Spleen (tissue), 11 donors: ENCODE data around the gene TCEAL7. TPM values are rescaled to one million over a fixed set of nuclear protein-coding genes. Genes with fewer than 3 reads are reported as not detected.
A peak's percentile ranks its signal among the peaks of the same experiment; 100 is the strongest.
"Not testable (repeated sequence)": the region's sequence is repeated elsewhere in the genome, so short reads cannot be mapped to it uniquely, and the experiment has no call there.

Experiments used
- DNase-seq: peaks from one replicate; pipeline ENCODE4 v3.0.0-alpha.2; 2020
- H3K27ac ChIP-seq, 8 donors: fragments of 200-600 bp; sonication (generic) in 7 of 8; 1 replicate in 4 of 8; 2 replicates in 4 of 8; pipeline versions ENCODE4 v1.5.0 to v1.8.0; 2016 to 2021; ENCODE audit warnings: inconsistent platforms in 4 of 8, mild to moderate bottlenecking in 4 of 8, moderate library complexity in 1 of 8
- H3K27me3 ChIP-seq, 7 donors: fragments of 200-600 bp; sonication (generic) in 6 of 7; replicated peaks in 1 of 7; 1 replicate in 4 of 7; 2 replicates in 3 of 7; pipeline versions ENCODE4 v1.5.0 to v1.8.0; 2016 to 2021; ENCODE audit warnings: inconsistent platforms in 3 of 7, mild to moderate bottlenecking in 1 of 7
- H3K36me3 ChIP-seq, 6 donors: fragments of 200-600 bp; sonication (generic) in 5 of 6; 1 replicate in 4 of 6; 2 replicates in 2 of 6; pipeline versions ENCODE4 v1.5.0 to v1.8.0; 2016 to 2021; ENCODE audit warnings: inconsistent platforms in 2 of 6
- H3K4me1 ChIP-seq, 6 donors: fragments of 200-600 bp; sonication (generic) in 5 of 6; 1 replicate in 3 of 6; 2 replicates in 3 of 6; pipeline versions ENCODE4 v1.5.0 to v1.8.0; 2016 to 2021; ENCODE audit warnings: inconsistent platforms in 3 of 6
- H3K4me3 ChIP-seq, 8 donors: fragments of 200-600 bp; sonication (generic) in 7 of 8; 1 replicate in 4 of 8; 2 replicates in 4 of 8; pipeline versions ENCODE4 v1.5.0 to v1.8.0; 2016 to 2021; ENCODE audit warnings: inconsistent platforms in 4 of 8, mild to moderate bottlenecking in 4 of 8, moderate library complexity in 2 of 8
- H3K9me3 ChIP-seq, 8 donors: fragments of 200-600 bp; sonication (generic) in 7 of 8; 1 replicate in 4 of 8; 2 replicates in 4 of 8; pipeline versions ENCODE4 v1.5.0 to v1.8.0; 2016 to 2021; ENCODE audit warnings: inconsistent platforms in 4 of 8
- CTCF ChIP-seq, 11 experiments: fragments of 200-600 bp in 7 of 11; fragments of 450-650 bp in 4 of 11; sonication (generic) in 4 of 11; IDR thresholded peaks in 8 of 11; conservative IDR thresholded peaks in 3 of 11; 1 replicate in 7 of 11; 2 replicates in 4 of 11; pipeline versions ENCODE4 v1.4.0 to v1.8.0; 2016 to 2021; ENCODE audit warnings: antibody characterized with exemption in 11 of 11, inconsistent platforms in 4 of 11, mild to moderate bottlenecking in 1 of 11
- POLR2A ChIP-seq, 3 donors: fragments of 450-650 bp; IDR thresholded peaks; one replicate each; pipeline ENCODE4 v1.5.1; 2017; ENCODE audit warnings: antibody characterized with exemption in 3 of 3, mild to moderate bottlenecking in 1 of 3
- POLR2AphosphoS5 ChIP-seq, 3 donors: sonication (generic); formaldehyde crosslinking; IDR thresholded peaks; one replicate each; pipeline ENCODE4 v1.5.1; 2017; ENCODE audit warnings: antibody characterized with exemption in 3 of 3
- WGBS, 5 donors: extraction: QIAGEN DNeasy Blood & Tissue Kit in 3 of 5; methylation state at CpG; one replicate each; pipeline versions ENCODE4 v1.1.5 to v1.1.7; 2013 to 2018; 5-methylcytosine and 5-hydroxymethylcytosine counted together
- intact Hi-C: fragments of 100-400 bp; cut with DNase I; formaldehyde crosslinking; loops from one replicate; pipeline ENCODE4 v1.15.0; 2023; ENCODE audit warnings: low total_unique reads
- polyA plus RNA-seq, 3 donors: library from polyadenylated mRNA; stranded (reverse); fragments of 200-250 nt; gene quantifications; one replicate each; pipeline ENCODE4 v1.2.1, GENCODE V29; 2013
- total RNA-seq, 7 donors: library from RNA; depleted of rRNA in 3 of 7; stranded (reverse); fragments of >200 nt in 3 of 7; fragmentation: NEBNext Ultra II Directional in 4 of 7; extraction: Animal tissue kit (Norgen Biotek cat#: 25700) in 4 of 7; gene quantifications; one replicate each; pipeline versions ENCODE4 v1.1.0 to v1.2.1, GENCODE V29; 2016 to 2021
- donor health status: healthy with polysubstance abuse.
- donor health status: DM: no; HTN: no; CAD: no; lungs with moderate emphysema.
- donor health status: DM: no; HTN: no; CAD: no.
- donor health status: Bipolar disorder and iron deficiency.
- donor health status: healthy.
- donor health status: DM: no; HTN: no; CAD: no.
- donor health status: DM: yes; HTN: yes; CAD: no.

The TCEAL7 gene
- total and polyA plus RNA-seq, 10 donors = 2.2 to 4.7 (median 3.0) TPM

GRCh38 chrX:103347682-103348397, 17.8 kb downstream of the TCEAL7 start:
- Histone ChIP-seq H3K27ac (no peak overlapping the region), H3K36me3 (no peaks in the 10 kb centered on the region), H3K4me3 (no peak overlapping the region), H3K27me3 (peaks cover 0 to 21% (median 0%) of the 10 kb centered on the region in 7 donors), H3K9me3 (no peaks in the 10 kb centered on the region), H3K4me1 (no peaks in the 10 kb centered on the region)
- no peak for DNase-seq
- intact Hi-C loops = loop anchor here (10.0 kb wide), 1 partner anchor 117 kb away; no protein-coding TSS in a partner anchor
- WGBS, 5 donors = 65 to 90% (median 75%) methylated on average over 28 to 29 of the region's 29 CpGs
- TF ChIP-seq CTCF (IDR thresholded peaks at IDR 0.05 in 8 of 11, conservative IDR thresholded peaks at IDR 0.05 in 3 of 11) (no peak), POLR2A (IDR thresholded peaks at IDR 0.05) (no peak), POLR2AphosphoS5 (IDR thresholded peaks at IDR 0.05) (no peak)

GRCh38 chrX:103356130-103356798, 26.2 kb downstream of the TCEAL7 start, which contains the start of gene TCEAL9:
TSS of gene TCEAL9 (plus strand) at chrX:103356506. CDS start at chrX:103357685, 1,179 bp downstream.
- H3K4me1 ChIP-seq = no peaks in the 10 kb centered on the region
- DNase-seq = no peak
- intact Hi-C loops = no loop called here
- 0 to 29% (median 5%) methylated on average over 6 to 18 of the region's 18 CpGs for WGBS, 5 donors
- H3K4me3 ChIP-seq = peak within 1 kb of the TSS; percentile 23 to 72 (median 40)
- TF ChIP-seq CTCF (IDR thresholded peaks at IDR 0.05 in 8 of 11, conservative IDR thresholded peaks at IDR 0.05 in 3 of 11) (no peak), POLR2A (IDR thresholded peaks at IDR 0.05) (peak in 1 of 3 donors; percentile 48), POLR2AphosphoS5 (IDR thresholded peaks at IDR 0.05) (peak in 2 of 3 donors; percentile 87 to 90)
- H3K36me3 ChIP-seq = no peaks in the 10 kb centered on the region
- peak within 1 kb of the TSS; percentile 49 to 89 (median 84) for H3K27ac ChIP-seq
- H3K9me3 ChIP-seq = no peaks in the 10 kb centered on the region
- peaks cover 0 to 18% (median 0%) of the 10 kb centered on the region in 7 donors for H3K27me3 ChIP-seq

- no peak for DNase-seq
- intact Hi-C loops = no loop called here
- Histone ChIP-seq H3K4me1 (no peaks in the 10 kb centered on the region), H3K27me3 (peaks cover 0 to 18% (median 0%) of the 10 kb centered on the region in 7 donors), H3K36me3 (no peaks in the 10 kb centered on the region), H3K27ac (peak overlapping the region; percentile 49 to 89 (median 84)), H3K4me3 (peak overlapping the region; percentile 23 to 72 (median 40)), H3K9me3 (no peaks in the 10 kb centered on the region)
- 1 to 25% (median 5%) methylated on average over 5 to 13 of the region's 13 CpGs for WGBS, 5 donors
- no peak for TF ChIP-seq CTCF (IDR thresholded peaks at IDR 0.05 in 8 of 11, conservative IDR thresholded peaks at IDR 0.05 in 3 of 11)
- no peak for TF ChIP-seq POLR2A (IDR thresholded peaks at IDR 0.05)
- no peak for TF ChIP-seq POLR2AphosphoS5 (IDR thresholded peaks at IDR 0.05)
Observed at GRCh38 chrX:103356858-103357257, 26.8 kb downstream of the TCEAL7 start.

- H3K4me1 ChIP-seq = no peaks in the 10 kb centered on the region
- peaks cover 0 to 18% (median 0%) of the 10 kb centered on the region in 7 donors for H3K27me3 ChIP-seq
- no peak for DNase-seq
- WGBS, 5 donors = 88 to 97% (median 93%) methylated on average over 2 of the region's 2 CpGs
- H3K27ac ChIP-seq = peak overlapping the region in 1 of 8 donors; percentile 89
- intact Hi-C loops = no loop called here
- H3K36me3 ChIP-seq = no peaks in the 10 kb centered on the region
- no peaks in the 10 kb centered on the region for H3K9me3 ChIP-seq
- H3K4me3 ChIP-seq = peak overlapping the region in 3 of 8 donors; percentile 34 to 72 (median 58)
- no peak for TF ChIP-seq CTCF (IDR thresholded peaks at IDR 0.05 in 8 of 11, conservative IDR thresholded peaks at IDR 0.05 in 3 of 11)
- TF ChIP-seq POLR2A (IDR thresholded peaks at IDR 0.05) = no peak
- no peak for TF ChIP-seq POLR2AphosphoS5 (IDR thresholded peaks at IDR 0.05)
Observed at GRCh38 chrX:103357871-103358270, 27.8 kb downstream of the TCEAL7 start.

- H3K9me3 ChIP-seq, H3K4me3 ChIP-seq, H3K36me3 ChIP-seq, DNase-seq, H3K4me1 ChIP-seq, intact Hi-C loops: not testable (repeated sequence)
- H3K27me3 ChIP-seq = peaks cover 0 to 18% (median 0%) of the 10 kb centered on the region in 7 donors
- peak overlapping the region in 1 of 8 donors; percentile 0 for H3K27ac ChIP-seq
- WGBS, 5 donors = 83 to 90% (median 87%) methylated on average over 3 of the region's 3 CpGs
Observed at GRCh38 chrX:103359605-103360004, 29.6 kb downstream of the TCEAL7 start.
